GM18498 (cell line): ENCODE results near the gene AGAP1.

Experiments used
- ATAC-seq: cut with Tn5 transposase; IDR thresholded peaks from one replicate; pipeline ENCODE4 v1.9.1; 2021; ENCODE audit warnings: mild to moderate bottlenecking, moderate library complexity; ENCODE audit not compliant: unreplicated experiment

AGAP1 gene

GRCh38 chr2:235831755-235832154 is 337.9 kb downstream of the AGAP1 start:
- ATAC-seq = no peak

GRCh38 chr2:235832941-235833340 is 339.1 kb downstream of the AGAP1 start:
- ATAC-seq = no peak

GRCh38 chr2:235833971-235834620 is 340.3 kb downstream of the AGAP1 start:
- ATAC-seq = no peak

- ATAC-seq = no peak
Observed at GRCh38 chr2:235834781-235835180, 340.9 kb downstream of the AGAP1 start.

- no peak for ATAC-seq
Observed at GRCh38 chr2:235835810-235836209, 342.0 kb downstream of the AGAP1 start.

GRCh38 chr2:235836491-235836911 is 342.7 kb downstream of the AGAP1 start:
- no peak for ATAC-seq

- no peak for ATAC-seq
Observed at GRCh38 chr2:235839226-235839625, 345.4 kb downstream of the AGAP1 start.

- no peak for ATAC-seq
Observed at GRCh38 chr2:235839974-235840373, 346.1 kb downstream of the AGAP1 start.

GRCh38 chr2:235841863-235842262 is 348.0 kb downstream of the AGAP1 start:
- no peak for ATAC-seq

GRCh38 chr2:235842941-235843340 is 349.1 kb downstream of the AGAP1 start:
- no peak for ATAC-seq

- ATAC-seq = no peak
Observed at GRCh38 chr2:235843591-235844395, 349.9 kb downstream of the AGAP1 start.

- ATAC-seq = no peak
Observed at GRCh38 chr2:235844561-235844960, 350.7 kb downstream of the AGAP1 start.

- ATAC-seq = no peak
Observed at GRCh38 chr2:235845245-235845644, 351.4 kb downstream of the AGAP1 start.

GRCh38 chr2:235847576-235847975 is 353.7 kb downstream of the AGAP1 start:
- ATAC-seq = no peak

- ATAC-seq = no peak
Observed at GRCh38 chr2:235848055-235848454, 354.2 kb downstream of the AGAP1 start.

- no peak for ATAC-seq
Observed at GRCh38 chr2:235848946-235849345, 355.1 kb downstream of the AGAP1 start.

- ATAC-seq = no peak
Observed at GRCh38 chr2:235849489-235849888, 355.6 kb downstream of the AGAP1 start.

- ATAC-seq = no peak
Observed at GRCh38 chr2:235850289-235850688, 356.4 kb downstream of the AGAP1 start.

GRCh38 chr2:235850771-235851551 is 357.1 kb downstream of the AGAP1 start:
- ATAC-seq = no peak

GRCh38 chr2:235851828-235852525 is 358.1 kb downstream of the AGAP1 start:
- ATAC-seq = no peak

- no peak for ATAC-seq
Observed at GRCh38 chr2:235852526-235852920, 358.7 kb downstream of the AGAP1 start.
